GM18907 (cell line): ENCODE measurements around the gene CBL.
A peak's percentile ranks its signal among the peaks of the same experiment; 100 is the strongest.
"Not testable (repeated sequence)": the region's sequence is repeated elsewhere in the genome, so short reads cannot be mapped to it uniquely, and the experiment has no call there.

ENCODE experiments used
- ATAC-seq: cut with Tn5 transposase; IDR thresholded peaks from one replicate; pipeline ENCODE4 v1.9.1; 2021; ENCODE audit warnings: mild to moderate bottlenecking, moderate library complexity; ENCODE audit not compliant: unreplicated experiment

The CBL gene

GRCh38 chr11:119184399-119184798, 21.7 kb upstream of the CBL start:
- ATAC-seq: not testable (repeated sequence)

DNA sequence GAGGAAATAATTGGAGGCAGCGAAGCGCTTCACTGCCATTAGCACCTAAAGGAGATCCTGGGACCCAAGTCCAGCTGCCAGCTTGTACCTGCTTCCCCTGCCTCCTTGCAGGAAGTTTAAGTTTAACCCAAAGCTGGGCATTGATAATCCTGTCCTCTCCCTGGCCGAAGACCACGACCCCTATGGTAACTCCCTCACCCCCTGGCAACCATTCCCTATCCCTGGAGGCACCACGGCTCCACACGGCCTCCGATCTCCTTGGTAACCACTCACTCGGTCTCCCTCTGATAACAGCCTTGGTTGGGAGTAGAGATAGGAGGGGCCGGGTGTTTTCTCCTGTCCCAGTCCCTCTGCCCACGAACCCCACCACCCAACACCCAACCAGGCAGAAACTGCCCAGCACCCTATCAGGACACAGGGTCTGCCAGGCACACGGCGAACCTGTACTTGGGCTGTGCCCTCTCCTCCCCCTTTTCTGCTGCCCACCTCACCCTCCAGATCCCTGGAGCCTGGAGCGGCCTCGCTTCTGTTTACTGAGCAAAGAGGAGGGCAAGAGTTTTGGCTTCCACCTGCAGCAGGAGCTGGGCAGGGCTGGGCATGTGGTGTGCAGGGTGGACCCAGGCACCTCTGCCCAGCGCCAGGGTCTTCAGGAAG, 20.0 kb upstream of the CBL start:
- no peak for ATAC-seq

DNA sequence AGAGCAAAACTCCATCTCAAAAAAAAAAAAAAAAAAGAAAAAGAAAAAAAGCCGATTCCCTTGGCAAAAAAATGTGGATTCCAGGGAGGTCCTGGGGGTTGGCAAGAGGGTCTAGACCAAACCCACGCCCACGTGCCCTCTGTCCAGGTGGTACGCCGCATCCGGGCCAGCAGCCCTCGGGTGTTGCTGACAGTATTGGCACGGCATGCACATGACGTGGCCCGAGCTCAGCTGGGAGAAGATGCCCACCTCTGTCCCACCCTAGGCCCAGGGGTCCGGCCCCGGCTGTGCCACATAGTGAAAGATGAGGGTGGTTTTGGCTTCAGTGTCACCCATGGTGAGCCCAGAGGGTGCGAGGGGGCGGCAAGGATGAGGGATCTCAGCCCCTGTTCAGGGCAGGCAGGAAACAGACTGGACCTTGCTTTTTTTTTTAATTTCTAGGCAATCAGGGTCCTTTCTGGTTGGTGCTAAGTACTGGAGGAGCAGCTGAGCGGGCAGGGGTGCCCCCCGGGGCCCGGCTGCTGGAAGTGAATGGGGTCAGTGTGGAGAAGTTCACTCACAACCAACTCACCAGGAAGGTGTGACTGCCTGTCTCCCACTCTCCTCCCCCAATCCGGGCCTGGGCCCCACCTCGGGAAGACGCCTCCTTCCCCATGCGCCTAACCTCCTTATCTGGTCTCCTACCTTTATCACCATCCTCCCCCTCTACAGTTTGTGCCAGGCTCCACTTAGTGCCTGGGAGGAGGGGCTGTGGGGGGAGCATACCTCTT, 18.8 kb upstream of the CBL start:
- no peak for ATAC-seq

- ATAC-seq: no peak
Observed at GRCh38 chr11:119188067-119188466, 18.1 kb upstream of the CBL start.

DNA sequence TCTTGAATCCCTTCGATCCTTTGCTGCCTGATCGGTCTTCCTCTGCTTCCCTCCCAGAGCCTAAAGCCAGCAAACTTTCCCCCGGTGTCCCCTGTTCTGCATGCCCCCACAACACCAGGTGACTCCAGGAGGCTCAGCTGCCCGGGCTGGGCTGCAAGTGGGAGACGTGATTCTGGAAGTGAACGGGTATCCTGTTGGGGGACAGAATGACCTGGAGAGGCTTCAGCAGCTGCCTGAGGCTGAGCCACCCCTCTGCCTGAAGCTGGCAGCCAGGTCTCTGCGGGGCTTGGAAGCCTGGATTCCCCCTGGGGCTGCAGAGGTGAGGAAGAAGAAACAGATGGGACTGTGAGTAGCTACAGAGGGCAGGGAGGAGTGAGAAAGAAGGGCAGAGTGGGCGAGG, 17.3 kb upstream of the CBL start:
- ATAC-seq: no peak

DNA sequence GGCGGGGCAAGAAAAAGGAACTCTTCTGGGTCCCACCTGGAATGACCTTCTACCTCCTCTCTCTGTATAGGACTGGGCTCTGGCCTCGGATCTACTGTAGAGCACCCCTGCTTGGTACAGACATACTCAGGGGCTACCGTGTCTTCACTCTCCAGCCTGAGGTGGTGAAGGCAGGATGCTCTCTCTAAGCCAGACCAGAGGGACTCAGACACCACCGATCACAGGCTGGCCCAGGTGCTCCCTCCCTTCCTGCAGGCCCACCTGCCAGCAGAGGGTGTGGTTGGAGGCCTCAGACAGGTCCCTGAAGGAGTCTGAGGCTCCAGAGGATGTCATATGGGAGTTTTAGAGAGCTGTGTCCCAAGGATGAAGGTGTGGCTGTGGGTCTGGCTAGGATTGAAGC, 16.7 kb upstream of the CBL start:
- no peak for ATAC-seq

DNA sequence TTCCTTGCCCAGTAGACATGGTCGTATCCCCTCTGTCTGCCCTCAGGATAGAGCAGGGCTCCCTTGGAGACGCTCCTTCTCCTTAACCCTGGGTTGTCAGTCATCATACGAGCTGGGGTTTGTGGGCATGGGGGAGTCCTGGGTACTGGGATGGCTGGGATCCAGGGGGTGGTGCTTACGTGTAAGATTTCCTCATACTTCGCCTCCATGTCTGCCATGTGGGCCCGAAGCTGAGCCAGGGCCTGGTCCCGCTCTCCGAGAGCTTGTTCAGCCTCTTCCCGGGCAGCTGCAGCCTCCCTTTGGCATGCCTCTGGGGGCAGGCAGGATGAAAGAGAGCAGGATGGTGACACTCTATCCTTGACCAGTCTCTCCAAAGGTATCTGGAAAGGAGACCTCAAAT, 15.6 kb upstream of the CBL start:
- no peak for ATAC-seq

- ATAC-seq: not testable (repeated sequence)
Observed at GRCh38 chr11:119191265-119191664, 14.9 kb upstream of the CBL start.

- no peak for ATAC-seq
Observed at GRCh38 chr11:119192111-119192510, 14.0 kb upstream of the CBL start.

GRCh38 chr11:119193001-119193400, 13.1 kb upstream of the CBL start:
- no peak for ATAC-seq

GRCh38 chr11:119193626-119194025, 12.5 kb upstream of the CBL start:
- no peak for ATAC-seq

GRCh38 chr11:119194811-119195440, 11.2 kb upstream of the CBL start:
- no peak for ATAC-seq

DNA sequence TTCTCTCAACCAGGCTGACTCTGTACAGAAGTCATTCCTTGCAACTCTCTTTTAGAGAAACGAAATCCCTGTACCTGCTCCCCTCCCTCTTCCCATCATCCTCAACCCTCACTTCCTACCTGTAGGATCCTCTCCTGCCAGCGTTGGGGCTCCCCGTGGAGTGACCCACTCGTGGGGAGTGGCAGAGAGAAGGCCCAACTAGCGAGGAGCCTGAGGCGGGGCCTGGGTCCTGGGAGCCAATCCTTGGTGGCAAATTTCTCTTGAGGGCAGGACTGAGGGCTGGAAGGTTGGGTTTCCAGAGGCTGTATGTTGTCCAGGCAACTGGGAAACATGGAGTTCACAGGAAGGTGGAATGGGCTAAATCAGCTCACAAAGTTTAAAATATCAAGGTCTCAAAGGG, 10.5 kb upstream of the CBL start:
- ATAC-seq: no peak

- ATAC-seq: no peak
Observed at GRCh38 chr11:119196833-119197483, 9.2 kb upstream of the CBL start.

- no peak for ATAC-seq
Observed at GRCh38 chr11:119198925-119199324, 7.2 kb upstream of the CBL start.

GRCh38 chr11:119201236-119201635, 4.9 kb upstream of the CBL start:
- not testable (repeated sequence) for ATAC-seq

DNA sequence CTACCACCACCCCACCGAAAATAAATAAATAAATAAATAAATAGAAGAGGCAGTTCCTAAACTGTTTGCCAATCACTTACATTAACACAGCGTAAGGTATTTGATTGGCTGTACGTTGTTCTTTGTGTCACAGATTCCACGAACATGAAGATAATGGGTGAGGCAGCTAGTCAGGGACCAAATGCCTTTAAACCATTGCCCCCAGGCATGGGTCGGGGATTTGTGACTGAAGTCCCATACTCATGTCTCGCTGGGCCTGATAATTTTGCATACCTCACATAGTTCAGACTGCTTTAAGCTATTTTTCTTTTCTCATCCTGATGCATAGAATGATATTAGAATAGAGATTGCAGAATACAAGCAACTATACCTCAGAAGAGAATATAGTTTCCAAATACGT, 3.6 kb upstream of the CBL start:
- ATAC-seq: no peak

GRCh38 chr11:119204066-119204465, 2.1 kb upstream of the CBL start:
- ATAC-seq: no peak

DNA sequence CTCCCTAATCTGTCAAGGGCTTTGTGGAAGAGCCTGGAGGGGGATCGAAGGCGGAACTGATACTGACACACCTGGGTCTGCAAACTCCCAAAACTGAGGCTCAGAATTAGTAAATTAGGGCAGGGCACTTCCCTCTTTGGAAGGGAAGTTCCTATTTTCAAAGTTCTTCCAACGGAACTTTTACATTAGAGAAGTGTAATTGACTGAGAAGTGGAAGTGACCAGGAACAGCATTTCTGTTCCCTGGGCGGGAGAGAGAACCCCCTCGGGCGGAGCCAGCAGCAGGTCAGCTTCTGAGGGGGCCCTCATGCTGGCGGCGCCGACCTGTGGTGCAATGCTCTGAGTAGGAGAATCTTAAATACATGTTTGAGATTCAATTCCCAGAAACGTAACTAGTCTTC, 1.1 kb upstream of the CBL start:
- ATAC-seq: no peak

DNA sequence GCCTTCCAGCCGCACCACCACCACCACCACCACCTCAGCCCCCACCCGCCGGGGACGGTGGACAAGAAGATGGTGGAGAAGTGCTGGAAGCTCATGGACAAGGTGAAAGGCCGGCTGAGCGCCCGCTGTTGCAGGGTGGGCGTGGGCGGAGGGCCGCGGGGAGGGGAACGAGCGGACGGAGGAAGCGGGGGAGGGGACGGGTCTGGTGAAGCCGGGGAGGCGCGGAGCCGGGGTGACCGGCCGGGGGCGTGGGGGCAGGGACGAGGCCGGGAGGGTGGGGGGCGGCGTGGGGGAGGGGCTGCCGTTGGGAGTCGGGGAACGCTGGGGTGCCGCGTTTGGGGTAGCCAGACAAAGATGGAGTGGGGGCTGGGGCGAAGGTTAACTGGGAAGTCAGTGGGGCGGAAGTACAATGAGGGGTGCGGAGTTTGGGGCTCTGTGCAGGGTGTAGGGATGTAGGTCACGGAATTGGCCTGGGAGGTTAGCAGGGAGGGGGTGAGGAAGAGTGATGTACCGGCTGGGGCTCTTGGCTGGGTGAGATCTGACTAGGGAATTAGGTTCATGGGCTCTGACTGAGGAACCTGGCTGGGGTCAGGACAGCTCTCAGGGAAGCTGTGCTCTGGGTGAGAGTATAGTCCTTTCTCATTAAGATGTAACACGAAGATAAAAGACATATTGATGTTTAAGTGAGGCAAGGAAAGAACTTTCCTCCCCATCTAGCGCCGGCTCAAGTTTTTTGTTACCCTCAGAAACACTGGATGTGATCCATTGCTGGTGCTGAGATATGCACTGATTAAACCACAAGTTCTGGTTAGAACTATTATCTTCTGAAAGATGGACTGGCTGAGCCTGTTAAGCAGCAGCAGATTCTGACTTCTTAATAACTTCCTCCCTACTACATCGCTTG, 624 bp downstream of the CBL start:
- peak; percentile 22 for ATAC-seq
